Panc1 (cell line): ENCODE results near the gene CCDC175. TPM values are rescaled to one million over a fixed set of nuclear protein-coding genes. Genes with fewer than 3 reads are reported as not detected.

Experiments
- ATAC-seq: fragments of 200-7000 bp; cut with Tn5 transposase; 2 replicates; pipeline ENCODE4 v1.9.1; 2020; ENCODE audit warnings: mild to moderate bottlenecking, moderate library complexity
- Bru-seq: library from RNA; stranded (reverse); fragments of 400-500 nt; gene quantifications from one replicate; lab custom pipeline; 2021; lab: Mats Ljungman, UMichigan
- BruChase-seq, 2 experiments: library from RNA; stranded (reverse); fragments of 400-500 nt; gene quantifications; one replicate each; lab custom pipeline; 2021; lab: Mats Ljungman, UMichigan
- BruUV-seq: library from RNA; stranded (reverse); fragments of 400-500 nt; replicated peaks from 2 replicates; lab custom pipeline; 2021; lab: Mats Ljungman, UMichigan
- CTCF ChIA-PET: fragments of 300-600 bp; sonication (Branson Sonifier 250); formaldehyde crosslinking; loops from one replicate; lab custom pipeline; 2022; ENCODE audit warnings: antibody characterized with exemption; lab: Charles Lee
- POLR2A ChIA-PET: fragments of 300-600 bp; sonication (Branson Sonifier 250); formaldehyde crosslinking; loops from one replicate; lab custom pipeline; 2022; ENCODE audit warnings: antibody characterized with exemption; lab: Charles Lee
- DNase-seq: peaks from one replicate; pipeline ENCODE4 v3.0.0-alpha.2; 2010; ENCODE audit warnings: low read depth, low spot score
- H3K27ac ChIP-seq: 2 replicates; pipeline ENCODE4 v1.5.1; 2011; ENCODE audit warnings: mild to moderate bottlenecking, low read length, inconsistent platforms
- H3K27me3 ChIP-seq: fragments of 200-500 bp; sonication (Bioruptor generic); 2 replicates; pipeline ENCODE4 v1.6.0; 2014; ENCODE audit warnings: low read length, inconsistent platforms; ENCODE audit not compliant: control insufficient read depth, insufficient read depth
- H3K36me3 ChIP-seq: fragments of 200-500 bp; sonication (Bioruptor generic); 2 replicates; pipeline ENCODE4 v1.5.1; 2014; ENCODE audit warnings: inconsistent platforms, mild to moderate bottlenecking, low read length, moderate library complexity; ENCODE audit not compliant: control insufficient read depth, insufficient read depth
- H3K4me1 ChIP-seq: 2 replicates; pipeline ENCODE4 v1.5.1; 2011; ENCODE audit warnings: inconsistent platforms, mild to moderate bottlenecking, low read length, moderate library complexity; ENCODE audit not compliant: control insufficient read depth, insufficient read depth
- H3K4me3 ChIP-seq, 2 experiments: 2 replicates each; pipeline ENCODE4 v1.5.1; 2011 to 2012; ENCODE audit warnings: low read depth in 2 of 2, low read length in 2 of 2, mild to moderate bottlenecking in 2 of 2, inconsistent platforms in 1 of 2, moderate library complexity in 1 of 2
- H3K9me3 ChIP-seq: fragments of 200-500 bp; sonication (Bioruptor generic); 2 replicates; pipeline ENCODE4 v1.5.1; 2014; ENCODE audit warnings: low read depth, mild to moderate bottlenecking, inconsistent platforms, low read length, moderate library complexity; ENCODE audit not compliant: control insufficient read depth, insufficient read depth
- POLR2AphosphoS5 ChIP-seq: IDR thresholded peaks from 2 replicates; pipeline ENCODE4 v1.6.1; 2012; ENCODE audit warnings: mild to moderate bottlenecking, low read depth, low read length, moderate library complexity
- REST ChIP-seq, 2 experiments: IDR thresholded peaks; 2 replicates each; pipeline ENCODE4 v1.6.1; 2011 to 2012; ENCODE audit warnings: low read depth in 2 of 2, control low read depth in 1 of 2, low read length in 1 of 2, mild to moderate bottlenecking in 1 of 2, moderate library complexity in 1 of 2; ENCODE audit not compliant: insufficient read depth in 1 of 2
- SIN3A ChIP-seq: IDR thresholded peaks from 2 replicates; pipeline ENCODE4 v1.6.1; 2012; ENCODE audit warnings: low read depth, mild to moderate bottlenecking, low read length, moderate library complexity, borderline replicate concordance; ENCODE audit not compliant: insufficient read depth
- TCF7L2 ChIP-seq: IDR thresholded peaks from 2 replicates; pipeline ENCODE4 v1.6.1; 2011; ENCODE audit warnings: mild to moderate bottlenecking, low read depth, low read length, inconsistent platforms
- in situ Hi-C: cut with HindIII; loops from 2 replicates; pipeline ENCODE4 v1.10.0; 2016; ENCODE audit warnings: low sequenced_read_pairs, low pct_unique_long_range_greater_than_20kb
- intact Hi-C: fragments of 100-400 bp; cut with micrococcal nuclease; formaldehyde crosslinking; loops from one replicate; pipeline ENCODE4 v1.10.0; 2022; ENCODE audit not compliant: unreplicated experiment
- long read RNA-seq: library from polyadenylated mRNA; unstranded; transcript quantifications from one replicate; pipeline ENCODE4 v2.0.0, GENCODE V29; 2021; ENCODE audit not compliant: unreplicated experiment
- polyA plus RNA-seq: library from polyadenylated mRNA; unstranded; fragments of >200 nt; gene quantifications from one replicate; pipeline ENCODE4 v1.2.1, GENCODE V29; 2012; ENCODE audit warnings: missing spikeins; ENCODE audit not compliant: insufficient read length
- total RNA-seq: library from RNA; stranded (reverse); gene quantifications from one replicate; pipeline ENCODE4 v1.2.1, GENCODE V29; 2021; ENCODE audit not compliant: unreplicated experiment
- TF ChIP-seq, protein P1 (sequence below): fragments of 450-650 bp; IDR thresholded peaks from 2 replicates; pipeline ENCODE4 v1.5.1; 2017; ENCODE audit warnings: mild to moderate bottlenecking

The CCDC175 gene
- total RNA-seq, result not detected
- polyA plus RNA-seq, result not detected
- Bru-seq, nascent RNA, result percentile 4 among the genes with signal in this experiment
- not detected for BruChase-seq, experiment 1, labeled RNA remaining after a 2-hour chase
- percentile 4 among the genes with signal in this experiment for BruChase-seq, experiment 2, labeled RNA remaining after a 6-hour chase
- long read RNA-seq, result 0 reads

- peak; percentile 99 for ATAC-seq
Measured at GRCh38 chr14:59576332-59577294, at the start of gene CCDC175. TSS of gene CCDC175 (minus strand) at chr14:59576812. CDS start at chr14:59576775, 37 bp downstream.

GRCh38 chr14:59622631-59623030 is 46.0 kb upstream of the CCDC175 start:
- Histone ChIP-seq H3K4me3 (no peak overlapping the region), H3K36me3 (no peaks in the 10 kb centered on the region; the same call in 1 of the 2 replicates), H3K4me1 (no peaks in the 10 kb centered on the region), H3K27me3 (no peaks in the 10 kb centered on the region), H3K9me3 (no peaks in the 10 kb centered on the region), H3K27ac (no peak overlapping the region)
- CTCF ChIA-PET, result no interaction called here
- TF ChIP-seq, protein P1, sequence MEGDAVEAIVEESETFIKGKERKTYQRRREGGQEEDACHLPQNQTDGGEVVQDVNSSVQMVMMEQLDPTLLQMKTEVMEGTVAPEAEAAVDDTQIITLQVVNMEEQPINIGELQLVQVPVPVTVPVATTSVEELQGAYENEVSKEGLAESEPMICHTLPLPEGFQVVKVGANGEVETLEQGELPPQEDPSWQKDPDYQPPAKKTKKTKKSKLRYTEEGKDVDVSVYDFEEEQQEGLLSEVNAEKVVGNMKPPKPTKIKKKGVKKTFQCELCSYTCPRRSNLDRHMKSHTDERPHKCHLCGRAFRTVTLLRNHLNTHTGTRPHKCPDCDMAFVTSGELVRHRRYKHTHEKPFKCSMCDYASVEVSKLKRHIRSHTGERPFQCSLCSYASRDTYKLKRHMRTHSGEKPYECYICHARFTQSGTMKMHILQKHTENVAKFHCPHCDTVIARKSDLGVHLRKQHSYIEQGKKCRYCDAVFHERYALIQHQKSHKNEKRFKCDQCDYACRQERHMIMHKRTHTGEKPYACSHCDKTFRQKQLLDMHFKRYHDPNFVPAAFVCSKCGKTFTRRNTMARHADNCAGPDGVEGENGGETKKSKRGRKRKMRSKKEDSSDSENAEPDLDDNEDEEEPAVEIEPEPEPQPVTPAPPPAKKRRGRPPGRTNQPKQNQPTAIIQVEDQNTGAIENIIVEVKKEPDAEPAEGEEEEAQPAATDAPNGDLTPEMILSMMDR, result no peak
- TF ChIP-seq POLR2AphosphoS5 (no peak), REST (IDR thresholded peaks at IDR 0.05; ENCODE audit: insufficient read depth in 1 of 2, low read depth in 2 of 2, low read length in 1 of 2) (no peak), TCF7L2 (no peak), SIN3A (no peak)
- ATAC-seq (no peak), DNase-seq (no peak)
- POLR2A ChIA-PET, result no interaction called here
- BruUV-seq, result no TSS peak
- intact Hi-C loops (no loop called here), in situ Hi-C loops (no loop called here)

More at GRCh38 chr14:59576332-59577294, at the start of gene CCDC175:
- Histone ChIP-seq H3K4me3 (peak within 1 kb of the TSS; percentile 46 to 60), H3K9me3 (no peaks in the 10 kb centered on the region), H3K4me1 (no peaks in the 10 kb centered on the region), H3K27me3 (no peaks in the 10 kb centered on the region), H3K27ac (no peak within 1 kb of the TSS), H3K36me3 (no peaks in the 10 kb centered on the region)
- intact Hi-C loops, result loop anchor here (2.0 to 10.0 kb wide), 2 partner anchors 70 to 452 kb away; no protein-coding TSS in a partner anchor
- in situ Hi-C loops, result no loop called here
- no TSS peak for BruUV-seq
- CTCF ChIA-PET, result interaction anchor here (0.9 to 2.3 kb wide), 2 partner anchors 69 to 93 kb away, joined by 4 to 11 read pairs; partner anchors contain the start of gene L3HYPDH
- TF ChIP-seq, protein P1, result peak; percentile 89
- no peak for TF ChIP-seq SIN3A
- POLR2A ChIA-PET, result no interaction called here
- peak; percentile 7 for DNase-seq
